GF-D8 (cell line): ENCODE data around the gene ZNF682.
"Not testable (repeated sequence)": the region's sequence is repeated elsewhere in the genome, so short reads cannot be mapped to it uniquely, and the experiment has no call there.

Experiments used
- DNase-seq: peaks from one replicate; lab custom pipeline; 2025; lab: John Stamatoyannopoulos, UW

The ZNF682 gene

DNA sequence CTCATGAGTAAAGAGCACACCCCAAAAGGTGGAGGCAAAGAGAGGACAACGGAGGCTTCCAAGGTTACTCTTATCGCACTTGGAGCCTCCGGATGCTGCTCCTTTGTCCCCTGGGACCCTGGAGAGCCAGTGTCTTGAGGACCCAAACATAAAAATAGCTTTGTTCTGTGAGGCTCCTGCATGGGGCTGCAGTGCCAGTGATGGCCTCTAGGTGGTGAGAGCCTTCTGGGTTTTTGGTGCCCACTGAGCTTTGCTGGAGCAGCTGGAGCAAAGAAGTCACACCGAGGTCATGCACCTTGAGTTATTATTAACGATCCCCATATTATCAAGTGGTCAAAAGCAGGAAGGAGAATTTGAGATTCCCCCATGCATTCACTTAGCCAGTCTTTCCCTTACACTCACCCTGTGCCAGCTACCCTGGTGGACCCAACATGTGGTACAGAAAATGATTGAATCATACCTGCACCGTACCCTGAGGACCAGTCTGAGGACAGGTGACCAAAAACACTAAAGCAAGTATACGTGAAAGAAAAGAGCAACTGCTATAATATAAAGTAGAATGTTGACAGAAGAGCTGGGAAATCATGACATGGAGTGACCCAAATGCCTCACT, 41.5 kb downstream of the ZNF682 start:
- no peak for DNase-seq

- DNase-seq, result no peak
Observed at GRCh38 chr19:19966862-19967261, 72.4 kb downstream of the ZNF682 start.

DNA sequence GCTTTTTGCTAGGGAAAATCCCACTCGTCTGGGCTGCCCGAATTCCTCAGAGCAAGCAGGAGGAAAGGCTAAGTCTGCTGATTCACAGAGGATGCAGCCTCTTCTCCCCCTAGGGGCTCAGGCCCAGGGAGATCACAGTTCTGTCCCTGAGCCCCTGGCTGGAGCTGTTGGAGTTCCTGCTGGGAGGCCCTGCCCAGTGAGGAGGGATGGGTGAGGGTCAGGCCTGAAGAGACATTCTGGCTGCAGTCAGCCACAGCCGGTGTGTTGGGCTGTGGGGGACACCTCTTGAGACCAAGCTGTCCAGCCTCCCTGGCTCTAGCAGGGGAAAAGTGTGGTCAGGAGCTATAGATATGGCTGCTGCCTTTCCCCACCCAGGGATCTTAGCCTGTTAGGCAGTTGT, 73.2 kb downstream of the ZNF682 start:
- DNase-seq, result not testable (repeated sequence)

- no peak for DNase-seq
Observed at GRCh38 chr19:19964416-19964815, 74.9 kb downstream of the ZNF682 start.

DNA sequence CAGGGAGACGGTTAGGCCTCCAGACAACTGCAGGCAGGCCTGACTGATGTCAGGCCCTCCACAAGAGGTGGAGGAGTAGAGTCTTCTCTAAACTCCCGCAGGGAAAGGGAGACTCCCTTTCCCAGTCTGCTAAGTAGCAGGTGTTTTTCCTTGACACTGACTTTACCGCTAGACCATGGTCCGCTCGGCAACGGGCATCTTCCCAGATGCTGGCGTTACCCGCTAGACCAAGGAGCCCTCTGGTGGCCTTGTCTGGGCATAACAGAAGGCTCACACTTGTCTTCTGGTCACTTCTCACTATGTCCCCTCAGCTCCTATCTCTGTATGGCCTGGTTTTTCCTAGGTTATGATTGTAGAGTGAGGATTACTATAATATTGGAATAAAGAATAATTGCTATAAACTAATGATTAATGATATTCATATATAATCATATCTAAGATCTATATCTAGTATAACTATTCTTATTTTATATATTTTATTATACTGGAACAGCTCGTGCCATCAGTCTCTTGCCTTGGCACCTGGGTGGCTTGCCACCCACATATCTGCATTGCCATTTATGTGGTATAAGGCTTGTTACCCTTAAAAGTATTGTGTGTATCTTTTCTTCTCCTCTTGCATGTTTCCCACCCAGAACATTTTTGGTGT, 80.0 kb downstream of the ZNF682 start:
- DNase-seq, result not testable (repeated sequence)

- DNase-seq, result not testable (repeated sequence)
Observed at GRCh38 chr19:19957766-19958165, 81.5 kb downstream of the ZNF682 start.

DNA sequence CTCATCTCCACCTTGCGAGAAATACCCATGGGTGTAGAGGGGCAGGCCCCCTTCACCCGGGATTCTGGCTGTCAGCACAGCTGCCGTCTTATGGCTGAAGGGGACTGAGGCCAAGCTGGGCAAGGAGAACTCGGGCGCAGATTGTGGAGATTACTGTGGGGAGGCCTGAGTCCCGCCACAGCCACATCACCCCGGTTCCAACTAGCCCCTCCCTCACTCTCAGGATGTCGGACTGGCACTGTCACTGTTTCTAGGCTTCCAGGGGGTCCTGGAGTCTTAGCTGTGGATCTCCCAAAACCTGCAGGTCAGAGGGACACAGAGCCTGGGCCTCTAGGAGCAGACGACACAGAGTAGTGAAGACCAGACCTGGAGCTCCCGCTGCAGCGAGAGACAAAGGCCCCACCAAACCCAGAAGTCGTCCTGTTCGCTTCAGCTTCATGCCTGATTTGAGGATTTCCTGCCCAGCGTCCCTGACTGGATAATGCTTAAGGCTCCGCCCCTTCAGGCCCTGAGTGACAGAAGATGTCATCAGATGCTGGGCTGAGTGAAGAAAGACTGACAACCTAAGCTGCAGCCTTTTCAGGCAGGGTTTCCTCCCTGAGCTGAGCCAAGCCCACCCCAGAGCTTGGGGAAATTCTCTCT, 82.8 kb downstream of the ZNF682 start:
- DNase-seq, result no peak

GRCh38 chr19:19955208-19955607, 84.1 kb downstream of the ZNF682 start:
- DNase-seq, result no peak
